ENCODE results near the gene STON2. TPM values are rescaled to one million over a fixed set of nuclear protein-coding genes. Genes with fewer than 3 reads are reported as not detected.

Gene STON2
- total RNA-seq, 1 donor from 2014 or later, result not detected

GRCh38 chr14:81366884-81367283, 33.2 kb downstream of the STON2 start:
- DNase-seq (no peak), ATAC-seq (ENCODE audit: low read depth) (no peak)
- Mint-ChIP-seq H3K9me3 (no peaks in the 10 kb centered on the region), H3K4me1 (no peaks in the 10 kb centered on the region), H3K27ac (no peak overlapping the region), H3K4me3 (no peak overlapping the region), H3K27me3 (peaks cover 2% of the 10 kb centered on the region), H3K36me3 (ENCODE audit: low read depth) (no peaks in the 10 kb centered on the region)
- TF ChIP-seq CTCF (IDR thresholded peaks at IDR 0.05), result no peak
- ChIA-PET POLR2A (no interaction called here), CTCF (no interaction called here)
- intact Hi-C loops (cut with micrococcal nuclease), result no loop called here

GRCh38 chr14:81366214-81366613, 33.9 kb downstream of the STON2 start:
- no peak for ATAC-seq (ENCODE audit: low read depth)
- intact Hi-C loops (cut with micrococcal nuclease), result no loop called here
- no peaks in the 10 kb centered on the region for H3K9me3 Mint-ChIP-seq
- no peak overlapping the region for H3K4me3 Mint-ChIP-seq
- no peak for TF ChIP-seq CTCF (IDR thresholded peaks at IDR 0.05)
- no peak for DNase-seq
- no peak overlapping the region for H3K27ac Mint-ChIP-seq
- H3K4me1 Mint-ChIP-seq, result no peaks in the 10 kb centered on the region
- ChIA-PET CTCF (no interaction called here), POLR2A (no interaction called here)
- no peaks in the 10 kb centered on the region for H3K36me3 Mint-ChIP-seq (ENCODE audit: low read depth)
- H3K27me3 Mint-ChIP-seq, result peaks cover 2% of the 10 kb centered on the region

GRCh38 chr14:81363746-81364378, 36.3 kb downstream of the STON2 start:
- no peak overlapping the region for H3K4me3 Mint-ChIP-seq
- no peaks in the 10 kb centered on the region for H3K4me1 Mint-ChIP-seq
- no peak for TF ChIP-seq CTCF (IDR thresholded peaks at IDR 0.05)
- intact Hi-C loops (cut with micrococcal nuclease), result no loop called here
- POLR2A ChIA-PET, result no interaction called here
- CTCF ChIA-PET, result no interaction called here
- DNase-seq, result no peak
- peaks cover 2% of the 10 kb centered on the region for H3K27me3 Mint-ChIP-seq
- H3K36me3 Mint-ChIP-seq (ENCODE audit: low read depth), result no peaks in the 10 kb centered on the region
- H3K9me3 Mint-ChIP-seq, result no peaks in the 10 kb centered on the region
- no peak for ATAC-seq (ENCODE audit: low read depth)
- no peak overlapping the region for H3K27ac Mint-ChIP-seq

- ChIA-PET CTCF (no interaction called here), POLR2A (no interaction called here)
- intact Hi-C loops (cut with micrococcal nuclease), result no loop called here
- H3K36me3 Mint-ChIP-seq (ENCODE audit: low read depth), result no peaks in the 10 kb centered on the region
- H3K4me3 Mint-ChIP-seq, result no peak overlapping the region
- no peaks in the 10 kb centered on the region for H3K27me3 Mint-ChIP-seq
- H3K4me1 Mint-ChIP-seq, result no peaks in the 10 kb centered on the region
- ATAC-seq (ENCODE audit: low read depth) (no peak), DNase-seq (no peak)
- peaks cover 18% of the 10 kb centered on the region for H3K9me3 Mint-ChIP-seq
- no peak for TF ChIP-seq CTCF (IDR thresholded peaks at IDR 0.05)
- H3K27ac Mint-ChIP-seq, result no peak overlapping the region
Measured at GRCh38 chr14:81353691-81354323, 46.3 kb downstream of the STON2 start.

- no peaks in the 10 kb centered on the region for H3K27me3 Mint-ChIP-seq
- H3K36me3 Mint-ChIP-seq (ENCODE audit: low read depth), result no peaks in the 10 kb centered on the region
- POLR2A ChIA-PET, result no interaction called here
- no peak for DNase-seq
- H3K27ac Mint-ChIP-seq, result no peak overlapping the region
- no peak for ATAC-seq (ENCODE audit: low read depth)
- H3K9me3 Mint-ChIP-seq, result peaks cover 18% of the 10 kb centered on the region
- H3K4me1 Mint-ChIP-seq, result peaks cover 4% of the 10 kb centered on the region
- TF ChIP-seq CTCF (IDR thresholded peaks at IDR 0.05), result no peak
- intact Hi-C loops (cut with micrococcal nuclease), result no loop called here
- CTCF ChIA-PET, result no interaction called here
- no peak overlapping the region for H3K4me3 Mint-ChIP-seq
Measured at GRCh38 chr14:81352413-81352812, 47.7 kb downstream of the STON2 start.

All from activated B cell treated with CpG ODN at 0.5 μM for 24 hours (primary cell).